GM10266 (cell line): Measurements from ENCODE around the gene LGI2.

ENCODE experiments used
- DNase-seq: peaks from one replicate; pipeline ENCODE4 v3.0.0; 2012; ENCODE audit errors: extremely low spot score
- TF ChIP-seq, protein P1 (sequence below): IDR thresholded peaks from 2 replicates; pipeline ENCODE4 v1.5.1; 2012; ENCODE audit warnings: mild to moderate bottlenecking, low read depth; ENCODE audit not compliant: control insufficient read depth, insufficient read depth; ENCODE audit errors: missing control alignments

The LGI2 gene

DNA sequence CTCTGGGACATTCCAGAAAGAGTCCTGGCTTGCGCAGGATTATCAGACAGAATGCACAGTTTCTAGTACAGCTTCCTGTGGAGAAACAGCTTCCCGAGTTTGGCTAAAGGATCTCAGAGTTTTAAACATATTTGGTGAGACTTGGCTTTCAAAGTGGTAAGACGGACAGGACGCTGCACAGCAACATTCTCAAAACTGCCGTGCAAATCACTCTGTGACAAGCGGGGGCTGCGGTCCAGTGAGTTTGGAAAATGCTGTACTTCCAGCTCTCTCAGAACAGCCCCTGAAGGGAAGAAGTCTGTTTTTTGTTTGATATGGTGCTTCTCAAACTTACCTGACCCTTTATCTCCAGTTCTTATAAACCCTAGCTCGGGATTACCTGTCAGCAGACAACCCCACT lies 18.1 kb downstream of the LGI2 start:
- no peak for DNase-seq
- TF ChIP-seq, protein P1, sequence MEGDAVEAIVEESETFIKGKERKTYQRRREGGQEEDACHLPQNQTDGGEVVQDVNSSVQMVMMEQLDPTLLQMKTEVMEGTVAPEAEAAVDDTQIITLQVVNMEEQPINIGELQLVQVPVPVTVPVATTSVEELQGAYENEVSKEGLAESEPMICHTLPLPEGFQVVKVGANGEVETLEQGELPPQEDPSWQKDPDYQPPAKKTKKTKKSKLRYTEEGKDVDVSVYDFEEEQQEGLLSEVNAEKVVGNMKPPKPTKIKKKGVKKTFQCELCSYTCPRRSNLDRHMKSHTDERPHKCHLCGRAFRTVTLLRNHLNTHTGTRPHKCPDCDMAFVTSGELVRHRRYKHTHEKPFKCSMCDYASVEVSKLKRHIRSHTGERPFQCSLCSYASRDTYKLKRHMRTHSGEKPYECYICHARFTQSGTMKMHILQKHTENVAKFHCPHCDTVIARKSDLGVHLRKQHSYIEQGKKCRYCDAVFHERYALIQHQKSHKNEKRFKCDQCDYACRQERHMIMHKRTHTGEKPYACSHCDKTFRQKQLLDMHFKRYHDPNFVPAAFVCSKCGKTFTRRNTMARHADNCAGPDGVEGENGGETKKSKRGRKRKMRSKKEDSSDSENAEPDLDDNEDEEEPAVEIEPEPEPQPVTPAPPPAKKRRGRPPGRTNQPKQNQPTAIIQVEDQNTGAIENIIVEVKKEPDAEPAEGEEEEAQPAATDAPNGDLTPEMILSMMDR, result no peak

DNA sequence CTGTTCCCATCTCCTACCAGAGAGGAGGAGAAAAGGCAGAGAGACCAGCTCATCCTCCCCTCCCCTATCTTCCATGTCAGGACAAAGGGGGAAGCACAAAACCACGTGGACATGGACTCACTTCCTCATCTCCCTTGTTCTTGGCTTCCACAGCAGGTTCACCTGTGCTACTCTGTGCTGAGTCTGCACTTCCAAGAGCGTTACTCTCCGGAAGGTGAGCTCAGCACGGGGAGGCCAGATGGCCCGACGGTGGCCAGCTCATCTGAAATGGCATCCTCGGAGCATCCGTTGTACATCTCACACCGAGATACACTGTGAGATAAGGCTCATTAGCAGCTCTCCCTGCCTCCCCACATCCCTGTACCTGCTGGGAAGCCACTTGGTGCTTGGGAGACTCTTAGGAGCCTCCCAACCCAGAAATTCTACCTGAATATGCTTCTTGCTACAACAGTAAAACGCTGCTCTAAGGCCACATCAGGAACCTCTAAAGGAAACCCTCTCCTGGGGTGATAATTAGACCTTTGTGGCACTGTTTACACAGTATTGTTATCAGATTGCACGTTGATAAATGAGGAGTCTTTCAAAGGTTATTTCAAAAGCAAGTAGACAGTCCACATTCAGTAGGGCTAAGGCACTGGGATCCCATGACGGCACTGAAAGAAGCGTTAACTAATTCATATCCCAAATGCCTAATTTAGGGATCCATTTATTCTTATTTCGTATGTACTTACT lies 19.4 kb downstream of the LGI2 start:
- DNase-seq, result no peak
- TF ChIP-seq, protein P1, result no peak

DNA sequence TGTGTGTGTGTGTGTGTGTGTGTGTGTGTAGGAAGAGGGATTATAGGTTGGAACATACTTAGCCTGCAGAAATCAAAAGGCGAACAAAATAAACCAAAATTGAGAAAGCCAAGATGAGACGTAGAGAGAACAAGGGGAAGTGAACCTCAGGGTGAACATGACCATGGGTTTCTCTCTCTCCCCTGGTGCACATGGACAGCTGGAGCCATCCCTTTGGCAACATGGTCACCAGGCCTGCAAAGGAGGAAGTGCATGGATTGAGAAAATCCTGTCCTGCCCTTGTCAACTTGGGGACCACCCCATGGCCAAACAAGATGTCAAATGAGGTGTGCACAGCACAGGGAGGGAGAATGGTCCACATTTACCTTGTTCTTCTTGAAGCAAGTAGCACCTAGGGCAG lies 23.1 kb downstream of the LGI2 start:
- DNase-seq, result no peak
- TF ChIP-seq, protein P1, result no peak

DNA sequence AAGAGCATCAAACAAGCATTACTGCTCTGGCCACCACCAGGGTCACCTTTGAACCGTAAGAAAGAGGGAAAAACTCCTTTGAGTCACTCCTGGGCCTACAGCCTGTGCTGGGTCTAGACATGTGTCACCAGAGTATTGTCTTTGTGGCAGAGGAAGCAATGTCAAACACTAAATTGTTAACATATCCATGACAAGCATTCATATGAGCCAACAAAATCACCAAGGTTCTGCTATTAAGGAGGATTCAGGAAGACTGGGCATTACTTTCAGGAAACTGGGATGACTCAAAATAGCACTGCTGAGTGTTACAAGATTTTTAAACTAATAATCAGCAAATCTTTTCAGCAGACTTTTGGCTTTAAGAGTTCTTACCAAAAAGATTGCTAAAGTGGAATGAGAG lies 28.1 kb downstream of the LGI2 start:
- TF ChIP-seq, protein P1, result no peak
- DNase-seq, result no peak

DNA sequence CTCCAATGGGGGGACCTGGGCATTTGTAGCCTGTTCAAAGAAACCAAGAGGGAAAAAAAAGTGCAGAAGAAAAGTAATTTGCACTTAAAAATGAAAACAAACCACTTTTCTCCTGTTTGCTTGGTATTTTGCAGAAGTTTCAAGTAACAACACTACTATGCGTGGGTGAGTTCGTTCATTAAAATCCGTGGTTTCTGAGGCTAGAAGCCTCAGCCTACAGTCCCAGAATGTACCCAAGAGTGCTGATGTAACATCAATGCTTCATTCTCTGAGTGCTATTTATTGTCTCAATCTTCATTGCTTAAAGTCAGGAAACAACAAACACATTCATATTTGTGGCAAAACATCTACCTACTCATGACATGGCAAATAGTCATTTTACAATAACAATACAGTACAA lies 29.2 kb downstream of the LGI2 start:
- TF ChIP-seq, protein P1, result no peak
- peak; percentile 15 for DNase-seq

DNA sequence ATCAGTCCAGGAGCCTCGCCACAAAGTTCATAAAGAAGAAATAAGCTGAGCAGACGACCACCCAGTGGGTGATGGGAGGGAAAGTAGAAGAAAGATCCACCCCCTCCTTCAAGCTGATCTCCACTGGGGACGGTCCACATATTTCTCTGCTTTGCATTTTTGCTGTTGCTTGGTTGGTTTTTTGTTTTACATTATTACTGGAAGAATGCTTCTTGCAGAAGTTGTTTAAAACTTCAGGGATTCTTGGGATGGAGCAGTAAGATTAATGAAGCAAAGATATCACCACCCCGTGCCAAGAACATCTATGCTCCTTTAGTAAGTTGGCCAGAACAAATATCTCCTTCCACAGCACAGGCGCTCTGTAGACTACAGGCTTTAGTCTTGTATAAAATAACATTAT lies 30.1 kb downstream of the LGI2 start:
- TF ChIP-seq, protein P1, result no peak
- DNase-seq, result no peak

DNA sequence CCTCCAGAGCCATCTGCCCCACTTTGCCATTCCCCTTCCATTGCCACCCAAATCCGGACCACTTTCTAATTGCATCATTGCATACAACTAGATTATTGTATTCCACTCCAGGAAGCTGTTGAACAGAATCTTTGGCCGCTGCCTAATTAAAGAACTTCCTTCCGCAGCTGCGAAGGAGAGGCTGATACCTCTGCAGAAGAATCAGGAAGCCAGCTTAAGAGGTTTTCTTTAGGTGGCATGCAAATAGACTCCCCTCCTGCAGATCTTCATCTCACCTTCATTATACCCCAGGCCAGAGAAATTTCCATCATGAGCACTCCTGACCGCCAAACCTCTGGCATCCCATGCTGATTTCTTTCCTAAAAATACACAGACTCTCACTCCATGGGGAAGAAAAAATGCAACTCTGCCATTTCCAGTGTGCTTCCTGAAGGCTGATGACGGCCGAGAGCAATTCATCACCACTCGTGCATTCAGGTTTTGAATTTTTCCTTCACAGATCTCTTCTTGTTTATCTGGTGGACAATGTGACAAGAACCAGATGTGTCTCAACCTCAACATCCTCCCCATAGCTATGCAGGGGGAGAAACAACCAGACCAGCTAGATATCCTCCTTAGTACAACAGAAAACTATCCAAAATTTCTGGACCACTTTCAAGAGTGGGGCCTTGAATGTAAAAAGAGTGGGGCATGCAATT lies 31.2 kb downstream of the LGI2 start:
- no peak for DNase-seq
- TF ChIP-seq, protein P1, result no peak
